Tibial artery (tissue), 4 donors: ENCODE results near the gene CTAG1B.
"Not testable (repeated sequence)": the region's sequence is repeated elsewhere in the genome, so short reads cannot be mapped to it uniquely, and the experiment has no call there.

ENCODE experiments used
- DNase-seq, 2 donors: peaks; one replicate each; pipeline ENCODE4 v3.0.0-alpha.2; 2019
- H3K27ac ChIP-seq, 2 donors: fragments of 200-600 bp; sonication (generic) in 1 of 2; 1 replicate in 1 of 2; 2 replicates in 1 of 2; pipeline ENCODE4 v1.5.1; 2018 to 2019; ENCODE audit warnings: mild to moderate bottlenecking in 1 of 2
- H3K27me3 ChIP-seq, 2 donors: fragments of 200-600 bp; sonication (generic) in 1 of 2; one replicate each; pipeline versions ENCODE4 v1.5.1 to v1.6.0; 2016 to 2019
- H3K36me3 ChIP-seq, 3 donors: fragments of 200-600 bp; sonication (generic) in 2 of 3; one replicate each; pipeline ENCODE4 v1.5.1; 2016 to 2019; ENCODE audit warnings: mild to moderate bottlenecking in 2 of 3
- H3K4me1 ChIP-seq, 4 donors: fragments of 200-600 bp; sonication (generic) in 2 of 4; 1 replicate in 3 of 4; 2 replicates in 1 of 4; pipeline ENCODE4 v1.5.1; 2016 to 2019
- H3K4me3 ChIP-seq, 2 donors: fragments of 200-600 bp; sonication (generic) in 1 of 2; 1 replicate in 1 of 2; 2 replicates in 1 of 2; pipeline ENCODE4 v1.5.1; 2018 to 2019; ENCODE audit warnings: mild to moderate bottlenecking in 2 of 2
- H3K9me3 ChIP-seq, 3 donors: fragments of 200-600 bp; sonication (generic) in 1 of 3; one replicate each; pipeline ENCODE4 v1.5.1; 2016 to 2019
- intact Hi-C: fragments of 100-400 bp; cut with DNase I; formaldehyde crosslinking; loops from one replicate; pipeline ENCODE4 v1.15.0; 2023; ENCODE audit warnings: low total_unique reads
- TF ChIP-seq, protein P1 (sequence below), 2 experiments: fragments of 200-600 bp in 1 of 2; fragments of 450-650 bp in 1 of 2; IDR thresholded peaks; one replicate each; pipeline ENCODE4 v1.5.1; 2017 to 2019; ENCODE audit warnings: antibody characterized with exemption in 2 of 2, mild to moderate bottlenecking in 1 of 2, moderate library complexity in 1 of 2

Gene CTAG1B

DNA sequence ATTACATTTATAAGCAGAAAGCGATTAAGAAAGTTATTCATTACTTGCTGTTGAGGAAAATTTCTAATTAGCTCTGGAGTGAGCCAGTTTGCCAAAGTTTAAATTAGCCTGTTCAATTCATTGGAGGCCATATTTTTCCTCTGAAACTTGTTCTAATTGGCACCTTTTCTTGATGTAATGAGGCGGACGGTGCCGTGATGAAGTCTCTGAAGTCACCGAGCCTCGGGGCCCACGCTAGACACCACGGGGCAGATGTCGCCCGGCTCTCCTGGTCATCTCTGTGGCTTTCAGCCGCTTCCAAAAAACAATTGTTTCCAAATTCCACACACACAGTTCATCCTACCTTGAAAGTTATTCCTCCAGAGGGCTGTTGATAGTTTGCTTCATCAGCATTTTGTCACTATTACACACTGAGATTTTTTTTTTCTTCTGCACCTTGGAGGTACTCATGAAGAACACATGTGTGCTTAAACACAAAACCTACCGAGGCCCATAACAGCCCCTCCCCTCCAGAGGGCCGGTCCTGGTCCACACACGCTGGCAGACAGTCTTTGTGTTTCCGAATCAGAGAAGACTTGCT is 38.2 kb upstream of the CTAG1B start:
- intact Hi-C loops = no loop called here
- DNase-seq = no peak
- H3K4me1 ChIP-seq = no peaks in the 10 kb centered on the region
- no peaks in the 10 kb centered on the region for H3K27me3 ChIP-seq
- no peak overlapping the region for H3K4me3 ChIP-seq
- no peaks in the 10 kb centered on the region for H3K36me3 ChIP-seq
- no peaks in the 10 kb centered on the region for H3K9me3 ChIP-seq
- TF ChIP-seq, protein P1, sequence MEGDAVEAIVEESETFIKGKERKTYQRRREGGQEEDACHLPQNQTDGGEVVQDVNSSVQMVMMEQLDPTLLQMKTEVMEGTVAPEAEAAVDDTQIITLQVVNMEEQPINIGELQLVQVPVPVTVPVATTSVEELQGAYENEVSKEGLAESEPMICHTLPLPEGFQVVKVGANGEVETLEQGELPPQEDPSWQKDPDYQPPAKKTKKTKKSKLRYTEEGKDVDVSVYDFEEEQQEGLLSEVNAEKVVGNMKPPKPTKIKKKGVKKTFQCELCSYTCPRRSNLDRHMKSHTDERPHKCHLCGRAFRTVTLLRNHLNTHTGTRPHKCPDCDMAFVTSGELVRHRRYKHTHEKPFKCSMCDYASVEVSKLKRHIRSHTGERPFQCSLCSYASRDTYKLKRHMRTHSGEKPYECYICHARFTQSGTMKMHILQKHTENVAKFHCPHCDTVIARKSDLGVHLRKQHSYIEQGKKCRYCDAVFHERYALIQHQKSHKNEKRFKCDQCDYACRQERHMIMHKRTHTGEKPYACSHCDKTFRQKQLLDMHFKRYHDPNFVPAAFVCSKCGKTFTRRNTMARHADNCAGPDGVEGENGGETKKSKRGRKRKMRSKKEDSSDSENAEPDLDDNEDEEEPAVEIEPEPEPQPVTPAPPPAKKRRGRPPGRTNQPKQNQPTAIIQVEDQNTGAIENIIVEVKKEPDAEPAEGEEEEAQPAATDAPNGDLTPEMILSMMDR (IDR thresholded peaks at IDR 0.05) = no peak
- H3K27ac ChIP-seq = no peak overlapping the region

DNA sequence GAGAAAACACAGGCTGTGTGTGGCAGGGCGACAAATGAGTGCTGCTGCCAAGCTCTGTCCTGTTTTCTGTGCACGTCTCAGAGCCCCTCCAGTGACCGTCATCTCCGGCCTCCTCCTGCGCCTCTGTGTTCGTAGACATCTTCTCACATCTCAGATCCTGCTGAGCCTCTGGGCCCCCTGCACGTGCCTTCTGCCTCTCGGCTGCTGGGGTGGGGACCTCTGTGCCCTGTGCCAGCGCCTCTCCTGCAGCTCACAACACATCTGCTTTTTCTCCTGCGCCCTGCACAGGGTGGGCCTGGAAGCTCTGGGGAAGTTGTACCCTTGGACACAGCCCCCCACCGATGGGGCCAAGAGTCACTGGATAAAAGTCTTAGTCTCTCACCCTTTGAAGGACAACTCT is 36.7 kb upstream of the CTAG1B start:
- no peaks in the 10 kb centered on the region for H3K27me3 ChIP-seq
- H3K27ac ChIP-seq = no peak overlapping the region
- no peaks in the 10 kb centered on the region for H3K4me1 ChIP-seq
- H3K9me3 ChIP-seq = no peaks in the 10 kb centered on the region
- TF ChIP-seq, protein P1 (IDR thresholded peaks at IDR 0.05) = no peak
- DNase-seq = no peak
- no peak overlapping the region for H3K4me3 ChIP-seq
- intact Hi-C loops = no loop called here
- no peaks in the 10 kb centered on the region for H3K36me3 ChIP-seq

DNA sequence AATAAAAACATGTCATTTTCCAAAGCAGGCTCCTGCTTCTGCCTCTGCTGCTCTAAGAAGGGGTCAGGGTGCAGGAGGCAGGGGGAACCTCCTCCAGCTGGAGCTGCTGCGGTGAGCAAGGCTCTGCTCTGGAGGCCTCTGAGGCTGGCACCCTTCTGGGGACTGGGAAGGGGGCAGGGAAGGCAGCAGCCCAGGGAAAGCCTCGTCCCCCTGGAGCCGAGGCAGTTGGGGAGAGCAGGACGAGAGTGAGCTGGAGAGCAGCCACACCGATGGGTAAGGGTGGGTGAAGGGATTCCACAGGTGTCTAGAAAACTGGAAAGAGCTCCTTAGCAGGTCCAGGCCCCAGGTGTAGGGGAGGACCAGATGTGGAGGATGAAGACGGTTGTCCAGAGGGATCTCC is 36.3 kb upstream of the CTAG1B start:
- TF ChIP-seq, protein P1 (IDR thresholded peaks at IDR 0.05) = no peak
- intact Hi-C loops = no loop called here
- no peak for DNase-seq

DNA sequence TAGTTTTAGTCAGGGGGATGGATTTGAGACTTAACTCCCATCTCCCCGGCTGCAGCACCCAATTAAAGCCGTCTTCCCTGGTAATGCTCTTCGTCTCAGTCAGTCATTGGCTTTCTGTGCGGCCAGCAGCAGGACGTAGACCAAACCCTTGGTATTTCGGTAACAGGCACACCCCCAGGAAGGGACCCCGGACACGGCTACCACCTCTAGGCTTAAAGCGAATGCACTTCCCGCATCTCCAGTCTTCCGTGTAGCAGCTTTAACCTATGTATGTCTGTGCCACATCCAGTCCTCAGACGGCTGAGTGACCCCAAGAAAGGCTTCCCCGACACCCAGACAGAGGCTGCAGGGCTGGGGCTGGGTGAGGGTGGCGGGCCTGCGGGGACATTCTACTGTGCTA is 35.8 kb upstream of the CTAG1B start:
- intact Hi-C loops = no loop called here
- no peaks in the 10 kb centered on the region for H3K9me3 ChIP-seq
- no peaks in the 10 kb centered on the region for H3K4me1 ChIP-seq
- H3K27ac ChIP-seq = no peak overlapping the region
- no peak overlapping the region for H3K4me3 ChIP-seq
- H3K27me3 ChIP-seq = no peaks in the 10 kb centered on the region
- H3K36me3 ChIP-seq = no peaks in the 10 kb centered on the region
- DNase-seq = no peak
- TF ChIP-seq, protein P1 (IDR thresholded peaks at IDR 0.05) = no peak

More for the DNA sequence above, 36.3 kb upstream of the CTAG1B start:
- H3K9me3 ChIP-seq = no peaks in the 10 kb centered on the region
- no peaks in the 10 kb centered on the region for H3K36me3 ChIP-seq
- H3K4me3 ChIP-seq = no peak overlapping the region
- no peak overlapping the region for H3K27ac ChIP-seq
- no peaks in the 10 kb centered on the region for H3K4me1 ChIP-seq
- H3K27me3 ChIP-seq = no peaks in the 10 kb centered on the region

DNA sequence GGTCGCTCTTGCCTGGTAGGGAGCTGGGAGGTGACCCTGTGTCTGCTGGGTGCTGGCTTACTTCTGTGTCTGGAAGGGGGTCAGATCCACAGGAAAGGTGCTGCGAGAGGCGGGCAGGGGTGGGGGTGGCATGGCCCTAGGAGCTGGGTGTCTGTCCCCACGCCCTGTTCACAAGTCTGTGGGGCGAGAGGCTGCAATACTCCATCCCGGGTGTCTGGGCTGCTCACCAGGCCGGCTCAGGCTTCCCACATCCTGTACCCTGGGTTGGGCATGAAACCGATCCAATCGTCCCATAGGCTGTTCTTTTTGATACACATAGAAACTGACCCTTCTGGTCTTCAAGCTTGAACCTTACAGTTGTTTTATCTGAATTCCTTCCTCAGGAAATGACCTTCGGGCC is 35.3 kb upstream of the CTAG1B start:
- Histone ChIP-seq H3K4me1 (no peaks in the 10 kb centered on the region), H3K4me3 (no peak overlapping the region), H3K36me3 (no peaks in the 10 kb centered on the region), H3K27ac (no peak overlapping the region), H3K27me3 (no peaks in the 10 kb centered on the region), H3K9me3 (no peaks in the 10 kb centered on the region)
- intact Hi-C loops = no loop called here
- no peak for DNase-seq
- TF ChIP-seq, protein P1 (IDR thresholded peaks at IDR 0.05) = no peak

DNA sequence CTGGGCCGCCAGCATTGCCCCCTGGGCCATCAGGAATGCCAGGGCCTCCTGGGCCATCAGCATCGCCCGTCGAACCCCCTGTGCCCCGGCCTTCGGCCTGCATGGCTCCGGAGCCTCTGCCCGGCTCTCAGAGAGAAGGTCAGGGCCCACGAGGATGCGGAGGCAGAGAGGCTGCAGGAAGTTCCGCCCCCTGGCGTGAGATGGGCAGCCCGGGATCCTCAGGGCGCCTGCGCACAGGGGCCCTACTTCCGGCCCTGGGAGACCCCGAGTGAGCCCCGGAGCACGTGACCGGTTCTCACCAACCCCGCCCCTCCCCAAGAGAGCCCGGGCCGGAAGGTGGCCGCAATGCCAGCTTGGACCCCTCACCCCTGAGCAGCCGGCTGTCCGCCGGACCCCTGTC is 34.3 kb upstream of the CTAG1B start, which contains the start of gene CTAG2:
CTAG2 (minus strand) TSS at position 167 of the 400 bp plus-strand sequence; CDS start at position 103, 64 bp downstream.
- H3K9me3 ChIP-seq, intact Hi-C loops, H3K36me3 ChIP-seq, DNase-seq, H3K27me3 ChIP-seq, H3K4me1 ChIP-seq, H3K27ac ChIP-seq, H3K4me3 ChIP-seq: not testable (repeated sequence)
